ENCODE measurements around the gene RAB9B. TPM values are rescaled to one million over a fixed set of nuclear protein-coding genes. Genes with fewer than 3 reads are reported as not detected.

The RAB9B gene
- total RNA-seq, 1 experiment from 2014 or later, result 0.31 TPM

- Histone ChIP-seq H3K9me3 (ENCODE audit: control insufficient read depth, low read depth, low read length) (no peaks in the 10 kb centered on the region), H3K9ac (ENCODE audit: extremely low read depth, insufficient read length, low read length) (no peak overlapping the region), H2BK120ac (ENCODE audit: low read depth, low read length, poor library complexity, severe bottlenecking) (no peak overlapping the region), H2BK12ac (ENCODE audit: insufficient read length, low read depth, low read length) (no peak overlapping the region), H3K4me1 (ENCODE audit: insufficient read depth, low read length) (no peaks in the 10 kb centered on the region), H2BK20ac (ENCODE audit: low read depth, low read length, poor library complexity, severe bottlenecking) (no peak overlapping the region), H2AFZ (ENCODE audit: low read length) (no peak overlapping the region), H4K5ac (ENCODE audit: insufficient read length, low read depth, low read length) (no peak overlapping the region), H3T11ph (ENCODE audit: low read length) (no peak overlapping the region), H4K20me1 (ENCODE audit: control insufficient read depth, insufficient read depth, insufficient read length) (no peaks in the 10 kb centered on the region), H2BK5ac (ENCODE audit: insufficient read length, low read length) (no peak overlapping the region), H4K8ac (replicated peaks; ENCODE audit: insufficient read length, low read depth, low read length) (no peak overlapping the region), H3K79me1 (ENCODE audit: insufficient read depth, low read depth, low read length, poor library complexity, severe bottlenecking) (no peaks in the 10 kb centered on the region), H3K14ac (ENCODE audit: insufficient read depth, low read length) (no peak overlapping the region), H3K18ac (ENCODE audit: insufficient read length, low read depth, low read length) (no peak overlapping the region), H3K23ac (ENCODE audit: insufficient read length, low read depth, low read length) (no peak overlapping the region), H3K4me2 (ENCODE audit: insufficient read depth, insufficient read length, low read length) (no peak overlapping the region), H3K56ac (ENCODE audit: insufficient read length, low read depth, low read length) (no peak overlapping the region), H3K27ac (ENCODE audit: insufficient read length, low read depth, low read length) (no peak overlapping the region), H2AK5ac (ENCODE audit: insufficient read length, low read length) (no peak overlapping the region), H4K91ac (ENCODE audit: insufficient read length, low read depth, low read length) (no peak overlapping the region), H2BK15ac (ENCODE audit: low read depth, low read length) (no peak overlapping the region), H3K4ac (ENCODE audit: low read depth, low read length) (no peak overlapping the region), H3K27me3 (ENCODE audit: insufficient read depth, low read length) (no peaks in the 10 kb centered on the region; the same call in 1 of the 2 replicates), H3K23me2 (ENCODE audit: insufficient read length, low read depth, low read length, poor library complexity, severe bottlenecking) (peaks cover 10% of the 10 kb centered on the region), H3K79me2 (ENCODE audit: insufficient read depth, low read length) (no peaks in the 10 kb centered on the region)
- Mint-ChIP-seq H3K4me3 (no peak overlapping the region), H3K4me1 (peaks cover 3 to 10% of the 10 kb centered on the region in 2 experiments; a peak in 2 of 4 replicates), H3K27me3 (ENCODE audit: low read depth) (peaks cover 33% of the 10 kb centered on the region), H3K36me3 (ENCODE audit: insufficient read depth in 1 of 3, low read depth in 3 of 3) (no peaks in the 10 kb centered on the region), H3K9me3 (peaks cover 0 to 27% of the 10 kb centered on the region in 2 experiments; a peak in 2 of 5 replicates), H3K27ac (no peak overlapping the region)
- no peak for TF ChIP-seq CTCF (conservative IDR thresholded peaks at IDR 0.05)
- no CpG with 5 or more reads among the region's 2 CpGs for WGBS (ENCODE audit: extremely low coverage, insufficient read length, low lambda C conversion rate)
- DNase-seq, result no peak
These were observed 3.5 kb downstream of the RAB9B start for GRCh38 chrX:103828529-103828928.
